Activated naive CD8-positive, alpha-beta T cell treated with anti-CD3 and anti-CD28 coated beads, Interleukin-2, amount 10 ng/mL, durations not matched to agents 7 days and 5 days (primary cell): ENCODE data around the gene PCP2. TPM values are rescaled to one million over a fixed set of nuclear protein-coding genes. Genes with fewer than 3 reads are reported as not detected.
"Not testable (repeated sequence)": the region's sequence is repeated elsewhere in the genome, so short reads cannot be mapped to it uniquely, and the experiment has no call there.

ENCODE experiments used
- ATAC-seq: fragments of 150-1000 bp; cut with Tn5 transposase; one replicate; pipeline ENCODE4 v1.10.0; 2021; ENCODE audit warnings: low read depth, moderate library complexity
- POLR2A ChIA-PET: fragments of 350-600 bp; sonication (Branson Sonifier 250); formaldehyde crosslinking; loops from one replicate; lab custom pipeline; 2021; ENCODE audit warnings: antibody characterized with exemption; lab: Charles Lee
- DNase-seq: peaks from one replicate; pipeline ENCODE4 v3.0.0; 2021
- H3K27ac Mint-ChIP-seq: one replicate; pipeline ENCODE4 v1.8.0; 2022; ENCODE audit warnings: mild to moderate bottlenecking, mixed read lengths
- H3K27me3 Mint-ChIP-seq: one replicate; pipeline ENCODE4 v1.8.0; 2022; ENCODE audit warnings: mild to moderate bottlenecking, moderate library complexity, mixed read lengths
- H3K36me3 Mint-ChIP-seq: one replicate; pipeline ENCODE4 v1.8.0; 2021; ENCODE audit warnings: mild to moderate bottlenecking, mixed read lengths
- H3K4me1 Mint-ChIP-seq: one replicate; pipeline ENCODE4 v1.8.0; 2021; ENCODE audit warnings: mixed read lengths
- H3K4me3 Mint-ChIP-seq: one replicate; pipeline ENCODE4 v1.8.0; 2022; ENCODE audit warnings: mild to moderate bottlenecking, moderate library complexity, mixed read lengths
- H3K9me3 Mint-ChIP-seq: one replicate; pipeline ENCODE4 v1.8.0; 2021; ENCODE audit warnings: mixed read lengths
- total RNA-seq, 2 experiments: library from RNA; stranded (reverse); gene quantifications; one replicate each; pipeline ENCODE4 v1.2.3, GENCODE V29; 2021

PCP2 gene
- total RNA-seq, 2 experiments from 2014 or later, result 2.6 to 4.8 TPM

DNA sequence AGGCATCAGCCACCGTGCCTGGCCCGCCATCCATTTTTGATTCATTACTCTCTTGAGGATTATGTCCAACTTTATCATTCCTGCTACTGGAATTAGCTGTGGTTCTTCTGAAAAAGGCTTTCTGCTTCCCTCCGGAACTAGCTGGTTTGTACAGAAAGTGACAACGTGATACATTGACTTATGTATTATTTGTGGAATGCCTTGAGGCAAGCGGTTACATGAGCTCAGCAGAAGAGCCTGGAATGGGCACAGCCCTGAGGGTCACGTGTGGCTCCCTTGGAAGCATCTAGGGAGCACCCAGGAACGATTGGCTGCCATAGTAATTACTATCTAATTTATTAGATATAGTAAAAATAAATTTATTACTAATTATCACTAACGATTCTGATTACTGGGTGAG, 20.9 kb upstream of the PCP2 start:
- no peaks in the 10 kb centered on the region for H3K36me3 Mint-ChIP-seq
- H3K9me3 Mint-ChIP-seq, result no peaks in the 10 kb centered on the region
- peaks cover 8% of the 10 kb centered on the region for H3K27me3 Mint-ChIP-seq
- H3K27ac Mint-ChIP-seq, result peak overlapping the region; percentile 6
- DNase-seq, result no peak
- no peak overlapping the region for H3K4me3 Mint-ChIP-seq
- no peak for ATAC-seq
- POLR2A ChIA-PET, result interaction anchor here (1.3 to 6.2 kb wide), 2 partner anchors 15 to 27 kb away, joined by 4 to 33 read pairs; partner anchors contain the start of gene RETN
- H3K4me1 Mint-ChIP-seq, result peaks cover 32% of the 10 kb centered on the region

DNA sequence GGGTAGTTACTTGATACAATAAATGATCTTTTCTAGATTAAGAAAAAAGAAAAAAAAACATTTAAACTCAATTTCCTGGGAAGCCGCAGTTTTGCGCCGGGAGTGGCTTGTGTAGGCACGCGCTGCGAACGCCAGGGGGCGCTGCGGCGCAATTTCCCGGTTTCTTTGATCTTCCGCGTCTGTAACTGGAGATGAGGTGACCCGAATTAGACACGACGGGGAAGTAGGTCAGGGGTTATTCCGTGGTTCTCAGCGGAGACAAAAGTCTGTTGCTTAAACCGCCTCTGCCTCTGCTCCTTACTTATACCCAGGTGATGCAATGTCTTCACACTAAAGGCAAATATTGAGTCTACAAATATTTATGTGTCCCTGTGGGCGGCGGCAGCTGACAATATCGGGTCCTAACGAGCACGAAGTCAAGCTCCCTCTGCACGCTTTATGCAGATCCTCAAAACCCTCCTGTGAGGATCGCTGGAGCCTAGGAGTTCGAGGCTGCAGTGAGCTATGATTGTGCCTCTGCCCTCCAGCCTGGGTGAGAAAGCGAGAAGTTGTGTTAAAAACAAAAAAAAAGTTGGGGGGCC, 18.6 kb upstream of the PCP2 start:
- POLR2A ChIA-PET, result interaction anchor here (0.7 to 1.5 kb wide), 5 partner anchors 13 to 29 kb away, joined by 3 to 9 read pairs (median 4); partner anchors contain the start of genes RETN and TRAPPC5
- ATAC-seq, result peak; percentile 81
- Mint-ChIP-seq H3K27me3 (peaks cover 8% of the 10 kb centered on the region), H3K4me3 (peak overlapping the region; percentile 75), H3K9me3 (no peaks in the 10 kb centered on the region), H3K4me1 (peaks cover 18% of the 10 kb centered on the region), H3K36me3 (no peaks in the 10 kb centered on the region), H3K27ac (peak overlapping the region; percentile 83)
- peak; percentile 92 for DNase-seq

- ATAC-seq (no peak), DNase-seq (no peak)
- Mint-ChIP-seq H3K4me1 (peaks cover 9% of the 10 kb centered on the region), H3K9me3 (no peaks in the 10 kb centered on the region), H3K36me3 (peaks cover 4% of the 10 kb centered on the region), H3K27me3 (peaks cover 8% of the 10 kb centered on the region), H3K27ac (no peak overlapping the region), H3K4me3 (no peak overlapping the region)
- POLR2A ChIA-PET, result interaction anchor here (2.3 kb wide), 1 partner anchor 12 kb away, joined by 11 read pairs; the partner anchor contains the start of gene STXBP2
Measured at GRCh38 chr19:7650148-7650547, 16.6 kb upstream of the PCP2 start.

DNA sequence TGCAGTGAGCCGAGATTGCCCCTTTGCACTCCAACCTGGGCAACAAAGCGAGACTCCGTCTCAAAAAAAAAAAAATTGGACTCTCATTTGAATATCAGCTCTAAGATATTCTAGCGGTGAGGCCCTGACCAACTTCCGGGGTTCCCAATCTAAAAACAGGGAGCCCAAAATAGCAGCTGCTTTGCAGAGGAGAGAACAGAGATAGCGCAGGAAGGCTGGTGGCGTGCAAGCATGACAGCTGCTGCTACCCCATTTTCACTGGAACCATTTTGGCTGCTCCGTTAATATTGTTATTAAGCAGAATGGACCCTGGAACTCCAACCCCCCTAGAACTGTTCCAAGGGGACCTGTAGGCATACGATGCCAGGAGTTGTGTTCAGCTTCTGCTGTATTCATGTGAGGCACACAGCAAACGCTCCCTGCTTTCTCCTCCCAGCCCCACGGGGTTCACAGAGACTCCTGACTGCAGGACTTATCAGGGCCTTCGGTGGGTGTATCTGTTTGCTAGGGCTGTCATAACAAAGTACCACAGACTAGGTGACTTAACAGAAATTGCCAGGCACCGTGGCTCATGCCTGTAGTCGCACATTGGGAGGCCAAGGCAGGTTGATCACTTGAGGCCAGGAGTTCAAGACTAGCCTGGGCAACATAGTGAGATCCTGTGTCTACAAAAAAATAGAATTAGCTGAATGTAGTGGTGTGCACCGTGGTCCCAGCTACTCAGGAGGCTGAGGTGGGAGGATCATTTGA, 14.9 kb upstream of the PCP2 start:
- no peak for ATAC-seq
- no peak overlapping the region for H3K4me3 Mint-ChIP-seq
- peaks cover 4% of the 10 kb centered on the region for H3K36me3 Mint-ChIP-seq
- peaks cover 8% of the 10 kb centered on the region for H3K27me3 Mint-ChIP-seq
- H3K27ac Mint-ChIP-seq, result no peak overlapping the region
- peaks cover 6% of the 10 kb centered on the region for H3K4me1 Mint-ChIP-seq
- H3K9me3 Mint-ChIP-seq, result no peaks in the 10 kb centered on the region
- POLR2A ChIA-PET, result interaction anchor here (0.9 to 2.3 kb wide), 3 partner anchors 11 to 33 kb away, joined by 3 to 11 read pairs (median 3); partner anchors contain the start of genes STXBP2 and TRAPPC5
- no peak for DNase-seq

DNA sequence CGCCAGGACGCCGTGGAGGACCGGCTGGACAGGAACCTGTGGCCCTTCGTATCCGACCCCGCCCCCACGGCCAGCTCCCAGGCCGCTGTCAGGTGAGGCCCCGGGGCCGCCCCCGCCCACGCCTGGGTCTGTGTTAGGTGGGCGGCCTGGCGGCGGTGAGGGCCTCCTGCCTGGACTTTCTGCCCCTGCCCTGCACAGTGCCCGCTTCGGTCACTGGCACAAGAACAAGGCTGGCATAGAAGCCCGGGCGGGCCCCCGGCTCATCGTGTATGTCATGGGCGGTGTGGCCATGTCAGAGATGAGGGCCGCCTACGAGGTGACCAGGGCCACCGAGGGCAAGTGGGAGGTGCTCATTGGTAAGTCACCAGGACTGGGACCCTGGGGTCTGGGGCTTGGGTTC, 13.6 kb upstream of the PCP2 start:
- Mint-ChIP-seq H3K27ac (no peak overlapping the region), H3K27me3 (peaks cover 8% of the 10 kb centered on the region), H3K9me3 (no peaks in the 10 kb centered on the region), H3K4me1 (peaks cover 3% of the 10 kb centered on the region), H3K4me3 (no peak overlapping the region), H3K36me3 (peaks cover 11% of the 10 kb centered on the region)
- POLR2A ChIA-PET, result no interaction called here
- DNase-seq, result no peak
- no peak for ATAC-seq

DNA sequence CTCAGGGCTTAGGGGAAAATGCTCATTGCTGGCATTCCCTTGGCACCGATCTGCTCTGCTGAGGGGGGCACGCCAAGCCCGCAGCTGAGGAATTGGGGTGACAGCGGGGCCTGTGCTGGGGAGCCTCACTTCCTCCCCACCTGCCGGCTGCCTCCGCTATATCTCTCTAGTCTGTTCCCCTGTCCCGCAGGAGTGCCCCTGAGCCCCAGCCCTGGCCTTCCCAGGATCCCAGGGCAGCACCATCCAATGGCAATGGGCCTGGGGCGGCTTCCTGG, 12.8 kb upstream of the PCP2 start:
- H3K4me1 Mint-ChIP-seq, result no peaks in the 10 kb centered on the region
- POLR2A ChIA-PET, result no interaction called here
- no peaks in the 10 kb centered on the region for H3K9me3 Mint-ChIP-seq
- no peak for DNase-seq
- no peak overlapping the region for H3K27ac Mint-ChIP-seq
- H3K27me3 Mint-ChIP-seq, result peaks cover 5% of the 10 kb centered on the region
- H3K36me3 Mint-ChIP-seq, result peaks cover 11% of the 10 kb centered on the region
- ATAC-seq, result no peak
- H3K4me3 Mint-ChIP-seq, result no peak overlapping the region

DNA sequence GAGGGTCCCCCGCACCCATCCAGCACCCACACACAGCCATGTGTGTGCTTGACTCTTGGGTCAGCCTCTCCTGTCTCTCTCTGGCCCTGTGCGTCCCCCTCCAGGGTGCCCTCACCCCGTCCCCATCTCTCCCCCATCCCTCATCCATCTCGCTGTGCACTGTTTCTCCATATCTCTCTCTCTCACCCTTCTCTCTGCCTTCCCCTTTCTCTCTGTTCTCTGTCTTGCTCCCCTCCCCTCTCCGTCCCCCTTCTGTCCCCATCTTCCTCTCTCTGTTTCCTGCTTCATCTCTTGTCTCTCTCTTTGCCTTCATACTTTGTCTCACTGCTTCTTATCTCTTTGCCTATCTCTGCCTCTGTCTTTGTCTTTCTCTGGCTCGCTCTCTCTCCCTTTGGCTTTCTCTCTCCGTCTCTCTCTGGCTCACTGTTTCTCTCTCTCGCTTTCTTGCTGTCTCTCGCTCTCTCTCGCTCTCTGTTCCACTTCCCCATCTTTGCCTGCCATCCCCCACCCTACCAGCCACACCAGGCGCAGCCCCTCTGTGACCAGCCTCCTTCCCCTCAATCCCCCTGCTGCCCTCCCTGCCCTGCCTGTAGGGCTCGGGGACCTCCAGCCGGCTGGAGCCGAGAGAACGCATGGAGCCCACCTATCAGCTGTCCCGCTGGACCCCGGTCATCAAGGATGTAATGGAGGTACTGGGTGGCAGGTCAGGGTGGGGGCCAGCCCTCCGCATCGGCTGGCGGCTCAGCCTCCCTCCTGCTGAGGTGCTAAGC, 12.3 kb upstream of the PCP2 start:
- H3K9me3 Mint-ChIP-seq, result no peaks in the 10 kb centered on the region
- H3K27ac Mint-ChIP-seq, result peak overlapping the region; percentile 1
- H3K4me3 Mint-ChIP-seq, result no peak overlapping the region
- H3K27me3 Mint-ChIP-seq, result peaks cover 5% of the 10 kb centered on the region
- ATAC-seq (no peak), DNase-seq (no peak)
- H3K4me1 Mint-ChIP-seq, result no peaks in the 10 kb centered on the region
- H3K36me3 Mint-ChIP-seq, result peaks cover 11% of the 10 kb centered on the region
- POLR2A ChIA-PET, result no interaction called here

GRCh38 chr19:7645163-7645562, 11.6 kb upstream of the PCP2 start:
- Mint-ChIP-seq H3K4me3 (no peak overlapping the region), H3K27me3 (peaks cover 2% of the 10 kb centered on the region), H3K9me3 (no peaks in the 10 kb centered on the region), H3K4me1 (peaks cover under 1% of the 10 kb centered on the region), H3K27ac (no peak overlapping the region), H3K36me3 (peaks cover 14% of the 10 kb centered on the region)
- DNase-seq, result no peak
- POLR2A ChIA-PET, result interaction anchor here (1.0 kb wide), 1 partner anchor 16 kb away, joined by 6 read pairs; the partner anchor contains the start of genes PET100 and XAB2
- ATAC-seq, result no peak

DNA sequence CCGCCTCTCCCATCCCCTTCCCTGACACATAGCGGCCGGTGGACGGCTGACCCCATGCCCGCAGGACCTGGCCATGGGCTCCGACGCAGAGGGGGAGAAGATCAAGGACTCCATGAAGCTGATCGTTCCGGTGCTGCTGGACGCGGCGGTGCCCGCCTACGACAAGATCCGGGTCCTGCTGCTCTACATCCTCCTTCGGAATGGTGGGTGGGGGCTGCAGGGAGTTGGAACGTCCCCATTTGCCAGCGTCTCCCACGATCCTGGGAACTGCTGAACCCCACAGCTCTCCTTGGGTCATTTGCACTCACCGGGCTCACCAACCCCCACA, 11.0 kb upstream of the PCP2 start:
- peaks cover 21% of the 10 kb centered on the region for H3K36me3 Mint-ChIP-seq
- POLR2A ChIA-PET, result interaction anchor here (1.0 kb wide), 1 partner anchor 15 kb away, joined by 6 read pairs; the partner anchor contains the start of genes PET100 and XAB2
- no peaks in the 10 kb centered on the region for H3K9me3 Mint-ChIP-seq
- no peak for DNase-seq
- no peaks in the 10 kb centered on the region for H3K27me3 Mint-ChIP-seq
- no peak for ATAC-seq
- no peak overlapping the region for H3K27ac Mint-ChIP-seq
- H3K4me3 Mint-ChIP-seq, result no peak overlapping the region
- peaks cover 6% of the 10 kb centered on the region for H3K4me1 Mint-ChIP-seq

DNA sequence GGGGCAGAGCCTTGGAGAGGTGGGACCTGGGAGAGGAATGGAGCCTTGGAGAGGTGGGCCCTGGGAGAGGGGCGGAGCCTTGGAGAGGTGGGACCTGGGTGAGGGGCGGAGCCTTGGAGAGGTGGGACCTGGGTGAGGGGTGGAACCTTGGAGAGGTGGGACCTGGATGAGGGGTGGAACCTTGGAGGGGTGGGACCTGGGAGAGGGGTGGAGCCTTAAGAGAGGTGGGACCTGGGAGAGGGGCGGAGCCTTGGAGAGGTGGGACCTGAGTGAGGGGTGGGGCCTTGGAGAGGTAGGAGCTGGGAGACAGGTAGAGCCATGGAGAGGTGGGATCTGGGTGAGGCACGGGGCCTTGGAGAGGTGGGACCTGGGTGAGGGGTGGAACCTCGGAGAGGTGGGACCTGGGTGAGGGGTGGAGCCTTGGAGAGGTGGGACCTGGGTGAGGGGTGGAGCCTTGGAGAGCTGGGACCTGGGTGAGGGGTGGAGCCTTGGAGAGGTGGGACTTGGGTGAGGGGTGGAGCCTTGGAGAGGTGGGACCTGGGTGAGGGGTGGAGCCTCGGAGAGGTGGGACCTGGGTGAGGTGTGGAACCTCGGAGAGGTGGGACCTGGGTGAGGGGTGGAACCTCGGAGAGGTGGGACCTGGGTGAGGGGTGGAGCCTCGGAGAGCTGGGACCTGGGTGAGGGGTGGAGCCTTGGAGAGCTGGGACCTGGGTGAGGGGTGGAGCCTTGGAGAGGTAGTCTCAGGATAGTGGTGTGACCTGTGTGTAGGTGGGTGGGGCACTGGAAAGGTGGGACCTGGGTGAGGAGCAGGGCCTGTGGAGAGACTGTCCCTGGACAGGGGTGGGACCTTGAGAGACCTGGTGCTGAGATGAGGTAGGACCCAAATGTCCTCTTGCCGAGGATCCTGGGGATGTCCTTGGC, 10.4 kb upstream of the PCP2 start:
- not testable (repeated sequence) for DNase-seq, H3K4me3 Mint-ChIP-seq, H3K4me1 Mint-ChIP-seq, H3K27me3 Mint-ChIP-seq, ATAC-seq, H3K27ac Mint-ChIP-seq, H3K9me3 Mint-ChIP-seq
- POLR2A ChIA-PET, result interaction anchor here (1.0 kb wide), 1 partner anchor 14 kb away, joined by 6 read pairs; the partner anchor contains the start of genes PET100 and XAB2
- H3K36me3 Mint-ChIP-seq, result peaks cover 23% of the 10 kb centered on the region

GRCh38 chr19:7643031-7643415, 9.5 kb upstream of the PCP2 start:
- Mint-ChIP-seq H3K4me3 (no peak overlapping the region), H3K27ac (no peak overlapping the region), H3K27me3 (no peaks in the 10 kb centered on the region), H3K36me3 (peaks cover 23% of the 10 kb centered on the region), H3K4me1 (peaks cover 9% of the 10 kb centered on the region), H3K9me3 (no peaks in the 10 kb centered on the region)
- no peak for DNase-seq
- no peak for ATAC-seq
- POLR2A ChIA-PET, result interaction anchor here (0.6 kb wide), 1 partner anchor 38 kb away, joined by 3 read pairs; the partner anchor contains the start of gene TRAPPC5

- Mint-ChIP-seq H3K27me3 (no peaks in the 10 kb centered on the region), H3K27ac (no peak overlapping the region), H3K36me3 (peaks cover 23% of the 10 kb centered on the region), H3K4me3 (no peak overlapping the region), H3K4me1 (peaks cover 9% of the 10 kb centered on the region), H3K9me3 (no peaks in the 10 kb centered on the region)
- POLR2A ChIA-PET, result interaction anchor here (0.6 kb wide), 1 partner anchor 39 kb away, joined by 3 read pairs; the partner anchor contains the start of gene TRAPPC5
- no peak for ATAC-seq
- DNase-seq, result no peak
Measured at GRCh38 chr19:7642295-7643030, 8.9 kb upstream of the PCP2 start.
